H9 (cell line): ENCODE results near the gene GNA15. TPM values are rescaled to one million over a fixed set of nuclear protein-coding genes. Genes with fewer than 3 reads are reported as not detected.
A peak's percentile ranks its signal among the peaks of the same experiment; 100 is the strongest.

Experiments used
- DNase-seq: peaks from one replicate; pipeline ENCODE4 v3.0.0-alpha.2; 2017
- H2AFZ ChIP-seq: one replicate; pipeline ENCODE4 v1.6.1; 2013; ENCODE audit warnings: mild to moderate bottlenecking, low read length, control low read depth, moderate library complexity
- H2AK5ac ChIP-seq: 2 replicates; pipeline ENCODE4 v1.6.1; 2013; ENCODE audit warnings: low read length, control low read depth, mixed read lengths; ENCODE audit not compliant: insufficient read length
- H2BK120ac ChIP-seq: one replicate; pipeline ENCODE4 v1.6.1; 2013; ENCODE audit warnings: low read depth, mild to moderate bottlenecking, low read length, control low read depth, inconsistent platforms; ENCODE audit not compliant: poor library complexity, severe bottlenecking
- H2BK12ac ChIP-seq: 2 replicates; pipeline ENCODE4 v1.6.1; 2013; ENCODE audit warnings: low read length, control low read depth, mixed read lengths, low read depth; ENCODE audit not compliant: insufficient read length
- H2BK15ac ChIP-seq: 2 replicates; pipeline ENCODE4 v1.6.1; 2013; ENCODE audit warnings: low read depth, low read length, control low read depth
- H2BK20ac ChIP-seq: one replicate; pipeline ENCODE4 v1.6.1; 2013; ENCODE audit warnings: low read depth, mild to moderate bottlenecking, low read length, control low read depth, inconsistent platforms; ENCODE audit not compliant: poor library complexity, severe bottlenecking
- H2BK5ac ChIP-seq: 2 replicates; pipeline ENCODE4 v1.6.1; 2013; ENCODE audit warnings: low read length, control low read depth, mixed read lengths; ENCODE audit not compliant: insufficient read length
- H3K14ac ChIP-seq: 2 replicates; pipeline ENCODE4 v1.6.1; 2013; ENCODE audit warnings: low read length, control low read depth; ENCODE audit not compliant: insufficient read depth
- H3K18ac ChIP-seq: 2 replicates; pipeline ENCODE4 v1.6.1; 2013; ENCODE audit warnings: low read depth, mild to moderate bottlenecking, mixed read lengths, low read length, control low read depth; ENCODE audit not compliant: insufficient read length
- H3K23ac ChIP-seq: 2 replicates; pipeline ENCODE4 v1.6.1; 2013; ENCODE audit warnings: low read length, control low read depth, mixed read lengths, low read depth; ENCODE audit not compliant: insufficient read length
- H3K23me2 ChIP-seq: 2 replicates; pipeline ENCODE4 v1.6.1; 2013; ENCODE audit warnings: low read depth, mild to moderate bottlenecking, mixed read lengths, low read length, control low read depth; ENCODE audit not compliant: insufficient read length, poor library complexity, severe bottlenecking
- H3K27ac ChIP-seq: 2 replicates; pipeline ENCODE4 v1.5.1; 2013; ENCODE audit warnings: low read length, control low read depth, mixed read lengths, low read depth; ENCODE audit not compliant: insufficient read length
- H3K27me3 ChIP-seq: 2 replicates; pipeline ENCODE4 v1.6.1; 2013; ENCODE audit warnings: low read length, control low read depth, inconsistent platforms; ENCODE audit not compliant: insufficient read depth
- H3K4ac ChIP-seq: 2 replicates; pipeline ENCODE4 v1.6.1; 2013; ENCODE audit warnings: low read depth, mild to moderate bottlenecking, control low read depth, inconsistent platforms, low read length, moderate library complexity
- H3K4me1 ChIP-seq: 2 replicates; pipeline ENCODE4 v1.6.1; 2013; ENCODE audit warnings: low read length, control low read depth, inconsistent platforms; ENCODE audit not compliant: insufficient read depth
- H3K4me2 ChIP-seq: 2 replicates; pipeline ENCODE4 v1.6.1; 2013; ENCODE audit warnings: low read length, control low read depth, mixed read lengths; ENCODE audit not compliant: insufficient read length, insufficient read depth
- H3K56ac ChIP-seq: 2 replicates; pipeline ENCODE4 v1.6.1; 2013; ENCODE audit warnings: low read depth, mild to moderate bottlenecking, mixed read lengths, low read length, control low read depth; ENCODE audit not compliant: insufficient read length
- H3K79me1 ChIP-seq: 2 replicates; pipeline ENCODE4 v1.6.1; 2013; ENCODE audit warnings: low read depth, mild to moderate bottlenecking, moderate library complexity, low read length, control low read depth, inconsistent platforms; ENCODE audit not compliant: insufficient read depth, poor library complexity, severe bottlenecking
- H3K79me2 ChIP-seq: 2 replicates; pipeline ENCODE4 v1.6.1; 2013; ENCODE audit warnings: low read length, control low read depth, inconsistent platforms; ENCODE audit not compliant: insufficient read depth
- H3K9ac ChIP-seq: 2 replicates; pipeline ENCODE4 v1.6.1; 2013; ENCODE audit warnings: low read length, control low read depth, mixed read lengths; ENCODE audit not compliant: insufficient read length; ENCODE audit errors: extremely low read depth
- H3K9me3 ChIP-seq: one replicate; pipeline ENCODE4 v1.6.1; 2013; ENCODE audit warnings: low read depth, low read length, inconsistent platforms; ENCODE audit not compliant: control insufficient read depth
- H3T11ph ChIP-seq: one replicate; pipeline ENCODE4 v1.6.1; 2013; ENCODE audit warnings: mild to moderate bottlenecking, low read length, control low read depth, inconsistent platforms
- H4K20me1 ChIP-seq: one replicate; pipeline ENCODE4 v1.6.1; 2013; ENCODE audit not compliant: control insufficient read depth, insufficient read length, insufficient read depth
- H4K5ac ChIP-seq: 2 replicates; pipeline ENCODE4 v1.6.1; 2013; ENCODE audit warnings: low read depth, mild to moderate bottlenecking, mixed read lengths, low read length, control low read depth; ENCODE audit not compliant: insufficient read length
- H4K8ac ChIP-seq: replicated peaks from 2 replicates; pipeline ENCODE4 v1.6.1; 2013; ENCODE audit warnings: low read length, control low read depth, mixed read lengths, low read depth; ENCODE audit not compliant: insufficient read length
- H4K91ac ChIP-seq: 2 replicates; pipeline ENCODE4 v1.6.1; 2013; ENCODE audit warnings: low read depth, mild to moderate bottlenecking, moderate library complexity, mixed read lengths, low read length, control low read depth; ENCODE audit not compliant: insufficient read length
- H3K27ac Mint-ChIP-seq, 3 experiments: 2 replicates in 2 of 3; 3 replicates in 1 of 3; pipeline ENCODE4 v1.8.0; 2020 to 2021; ENCODE audit warnings: mixed read lengths in 3 of 3, mild to moderate bottlenecking in 1 of 3, moderate library complexity in 1 of 3
- H3K27me3 Mint-ChIP-seq: 2 replicates; pipeline ENCODE4 v1.8.0; 2021; ENCODE audit warnings: low read depth, mild to moderate bottlenecking, moderate library complexity, mixed read lengths
- H3K36me3 Mint-ChIP-seq, 3 experiments: 2 replicates in 2 of 3; 3 replicates in 1 of 3; pipeline ENCODE4 v1.8.0; 2020 to 2021; ENCODE audit warnings: low read depth in 3 of 3, mixed read lengths in 3 of 3; ENCODE audit not compliant: insufficient read depth in 1 of 3
- H3K4me1 Mint-ChIP-seq, 2 experiments: 2 replicates each; pipeline ENCODE4 v1.8.0; 2020; ENCODE audit warnings: mixed read lengths in 2 of 2
- H3K4me3 Mint-ChIP-seq, 2 experiments: 2 replicates in 1 of 2; 3 replicates in 1 of 2; pipeline ENCODE4 v1.8.0; 2020 to 2021; ENCODE audit warnings: mild to moderate bottlenecking in 2 of 2, mixed read lengths in 2 of 2, moderate library complexity in 1 of 2
- H3K9me3 Mint-ChIP-seq, 2 experiments: 2 replicates in 1 of 2; 3 replicates in 1 of 2; pipeline ENCODE4 v1.8.0; 2020; ENCODE audit warnings: mild to moderate bottlenecking in 2 of 2, mixed read lengths in 2 of 2, moderate library complexity in 1 of 2
- CTCF ChIP-seq: fragments of 200-600 bp; sonication (generic); conservative IDR thresholded peaks from 3 replicates; pipeline ENCODE4 v1.8.0; 2021; ENCODE audit warnings: antibody characterized with exemption, mild to moderate bottlenecking
- WGBS: extraction: QIAGEN DNeasy Blood & Tissue Kit; methylation state at CpG from one replicate; pipeline ENCODE4 v1.1.7; 2013; ENCODE audit warnings: missing lambda C conversion rate, low lambda C conversion rate, mixed read lengths; ENCODE audit not compliant: insufficient read length; ENCODE audit errors: extremely low coverage; 5-methylcytosine and 5-hydroxymethylcytosine counted together
- total RNA-seq: library from RNA; stranded (reverse); gene quantifications from 2 replicates; pipeline ENCODE4 v1.2.1, GENCODE V29; 2021

Gene GNA15
- total RNA-seq, 1 experiment from 2014 or later: not detected

- H3K56ac ChIP-seq: no peak overlapping the region
- no peak overlapping the region for H2AFZ ChIP-seq
- peaks cover 4% of the 10 kb centered on the region for H3K27me3 Mint-ChIP-seq
- no peak overlapping the region for H2AK5ac ChIP-seq
- no peak overlapping the region for H3K18ac ChIP-seq
- H3K4ac ChIP-seq: no peak overlapping the region
- H3K9me3 ChIP-seq: no peaks in the 10 kb centered on the region
- no peak for TF ChIP-seq CTCF
- no peak overlapping the region for H3T11ph ChIP-seq
- no peak overlapping the region for H3K4me3 Mint-ChIP-seq
- no peak overlapping the region for H3K27ac ChIP-seq
- no peak overlapping the region for H3K14ac ChIP-seq
- H2BK120ac ChIP-seq: no peak overlapping the region
- H3K79me2 ChIP-seq: no peaks in the 10 kb centered on the region
- H3K79me1 ChIP-seq: no peaks in the 10 kb centered on the region
- peak; percentile 23 for DNase-seq
- no peak overlapping the region for H4K5ac ChIP-seq
- H2BK12ac ChIP-seq: no peak overlapping the region
- H3K4me1 Mint-ChIP-seq: peaks cover 2 to 3% of the 10 kb centered on the region in 2 experiments; a peak in 1 of 4 replicates
- no peak overlapping the region for H3K4me2 ChIP-seq
- H4K8ac ChIP-seq: no peak overlapping the region
- WGBS: no CpG with 5 or more reads among the region's 31 CpGs
- H2BK5ac ChIP-seq: no peak overlapping the region
- peaks cover under 1% of the 10 kb centered on the region for H3K23me2 ChIP-seq
- H3K23ac ChIP-seq: no peak overlapping the region
- H3K36me3 Mint-ChIP-seq: no peaks in the 10 kb centered on the region
- no peaks in the 10 kb centered on the region for H3K9me3 Mint-ChIP-seq
- no peak overlapping the region for H2BK20ac ChIP-seq
- no peak overlapping the region for H3K27ac Mint-ChIP-seq
- no peak overlapping the region for H3K9ac ChIP-seq
- no peak overlapping the region for H4K91ac ChIP-seq
- no peak overlapping the region for H2BK15ac ChIP-seq
- no peaks in the 10 kb centered on the region for H4K20me1 ChIP-seq
- H3K4me1 ChIP-seq: no peaks in the 10 kb centered on the region
- no peaks in the 10 kb centered on the region for H3K27me3 ChIP-seq
These were observed 44.0 kb downstream of the GNA15 start for GRCh38 chr19:3179739-3180293.
